ELF-1 (cell line): ENCODE results near the gene PEX11B.
A peak's percentile ranks its signal among the peaks of the same experiment; 100 is the strongest.

Source experiments
- DNase-seq: peaks from one replicate; pipeline ENCODE4 v3.0.0-alpha.2; 2016; ENCODE audit warnings: low read depth, low spot score

The PEX11B gene

GRCh38 chr1:145871994-145872924 is 46.3 kb downstream of the PEX11B start:
- peak; percentile 66 for DNase-seq

- DNase-seq: no peak
Observed at GRCh38 chr1:145868232-145868631, 50.3 kb downstream of the PEX11B start.

- no peak for DNase-seq
Observed at GRCh38 chr1:145863282-145864018, 55.1 kb downstream of the PEX11B start.
